GM18861 (cell line): ENCODE measurements around the gene PEX7.
"Not testable (repeated sequence)": the region's sequence is repeated elsewhere in the genome, so short reads cannot be mapped to it uniquely, and the experiment has no call there.

Experiments used
- ATAC-seq: cut with Tn5 transposase; IDR thresholded peaks from one replicate; pipeline ENCODE4 v1.9.1; 2021; ENCODE audit not compliant: unreplicated experiment

Gene PEX7

GRCh38 chr6:136790411-136791295 lies 31.7 kb upstream of the PEX7 start:
- no peak for ATAC-seq

- peak; percentile 33 for ATAC-seq
Measured at GRCh38 chr6:136791296-136792094, 30.9 kb upstream of the PEX7 start.

- ATAC-seq = no peak
Measured at GRCh38 chr6:136792095-136792409, 30.3 kb upstream of the PEX7 start.

GRCh38 chr6:136792410-136793262 lies 29.8 kb upstream of the PEX7 start, which contains the start of gene MAP3K5:
MAP3K5 (minus strand) TSS chr6:136792477; CDS start chr6:136792157, 320 bp downstream.
- ATAC-seq = peak; percentile 42

GRCh38 chr6:136793363-136793762 lies 29.0 kb upstream of the PEX7 start:
- peak; percentile 2 for ATAC-seq

GRCh38 chr6:136795386-136795785 lies 27.0 kb upstream of the PEX7 start:
- no peak for ATAC-seq

GRCh38 chr6:136795996-136796395 lies 26.4 kb upstream of the PEX7 start:
- ATAC-seq = no peak

GRCh38 chr6:136798044-136798443 lies 24.3 kb upstream of the PEX7 start:
- ATAC-seq = no peak

- no peak for ATAC-seq
Measured at GRCh38 chr6:136801581-136801980, 20.8 kb upstream of the PEX7 start.

- ATAC-seq = no peak
Measured at GRCh38 chr6:136803608-136804007, 18.8 kb upstream of the PEX7 start.

- no peak for ATAC-seq
Measured at GRCh38 chr6:136809091-136809860, 13.1 kb upstream of the PEX7 start.

- ATAC-seq = no peak
Measured at GRCh38 chr6:136811272-136811671, 11.1 kb upstream of the PEX7 start.

- no peak for ATAC-seq
Measured at GRCh38 chr6:136812174-136812573, 10.2 kb upstream of the PEX7 start.

- not testable (repeated sequence) for ATAC-seq
Measured at GRCh38 chr6:136815608-136816007, 6.8 kb upstream of the PEX7 start.

GRCh38 chr6:136816656-136817055 lies 5.7 kb upstream of the PEX7 start:
- ATAC-seq = no peak

GRCh38 chr6:136820561-136820960 lies 1.8 kb upstream of the PEX7 start:
- ATAC-seq = no peak

- ATAC-seq = no peak
Measured at GRCh38 chr6:136822046-136822375, 381 bp upstream of the PEX7 start.

- no peak for ATAC-seq
Measured at GRCh38 chr6:136823128-136823660, 802 bp downstream of the PEX7 start.

GRCh38 chr6:136826216-136826615 lies 3.8 kb downstream of the PEX7 start:
- ATAC-seq = no peak

GRCh38 chr6:136831873-136832562 lies 9.6 kb downstream of the PEX7 start:
- no peak for ATAC-seq
